OCI-LY1 (cell line): Measurements from ENCODE around the gene TRAT1.

Source experiments
- CTCF ChIP-seq: fragments of 200-600 bp; sonication (generic), shearing (Covaris generic); IDR thresholded peaks from 2 replicates; pipeline ENCODE4 v1.5.1; 2017; ENCODE audit warnings: mild to moderate bottlenecking, antibody characterized with exemption, low read length, moderate library complexity, mixed read lengths
- EZH2 ChIP-seq: fragments of 200-600 bp; sonication (generic), shearing (Covaris generic); IDR thresholded peaks from 2 replicates; pipeline ENCODE4 v1.8.0; 2017; ENCODE audit warnings: borderline replicate concordance, mixed run types, mild to moderate bottlenecking, antibody characterized with exemption, low read length, moderate library complexity, mixed read lengths

GRCh38 chr3:108823227-108823626 lies 641 bp downstream of the TRAT1 start:
- TF ChIP-seq CTCF (no peak), EZH2 (no peak)
